ENCODE results near the gene RICTOR. TPM values are rescaled to one million over a fixed set of nuclear protein-coding genes. Genes with fewer than 3 reads are reported as not detected.

Gene RICTOR
- total and polyA plus RNA-seq, 9 of the 15 experiments (the other 6 are each of a cell fraction or from before 2014, with no cell fraction given): 13.9 to 46.6 (median 22.6) TPM

GRCh38 chr5:38994324-38994927, 79.8 kb downstream of the RICTOR start (continued):
- TF ChIP-seq ETS1 (conservative IDR thresholded peaks at IDR 0.05; ENCODE audit: control insufficient read depth, low read depth, low read length): no peak
- no peak for TF ChIP-seq SP1 (CRISPR knock-in tag; IDR thresholded peaks at IDR 0.05)
- no peak for TF ChIP-seq ZBTB33 (CRISPR knock-in tag; IDR thresholded peaks at IDR 0.05)
- TF ChIP-seq SMAD1 (IDR thresholded peaks at IDR 0.05; ENCODE audit: low read depth, low read length, partially characterized antibody): no peak
- no peak for TF ChIP-seq HDAC6 (IDR thresholded peaks at IDR 0.05; ENCODE audit: low read depth, low read length)
- TF ChIP-seq ZNF318 (IDR thresholded peaks at IDR 0.05; ENCODE audit: borderline replicate concordance in 1 of 2, low read depth in 1 of 2): no peak
- TF ChIP-seq ZNF384 (IDR thresholded peaks at IDR 0.05; ENCODE audit: low read depth, low read length): peak; percentile 97
- no peak for TF ChIP-seq ZNF589 (CRISPR knock-in tag; IDR thresholded peaks at IDR 0.05; ENCODE audit: low read depth)
